Left hindlimb (tissue), 1 donor: ENCODE data around the gene DPP9.
"Not testable (repeated sequence)": the region's sequence is repeated elsewhere in the genome, so short reads cannot be mapped to it uniquely, and the experiment has no call there.

Experiments used
- DNase-seq: peaks from one replicate; pipeline ENCODE4 v3.0.0-alpha.2; 2018

DPP9 gene

DNA sequence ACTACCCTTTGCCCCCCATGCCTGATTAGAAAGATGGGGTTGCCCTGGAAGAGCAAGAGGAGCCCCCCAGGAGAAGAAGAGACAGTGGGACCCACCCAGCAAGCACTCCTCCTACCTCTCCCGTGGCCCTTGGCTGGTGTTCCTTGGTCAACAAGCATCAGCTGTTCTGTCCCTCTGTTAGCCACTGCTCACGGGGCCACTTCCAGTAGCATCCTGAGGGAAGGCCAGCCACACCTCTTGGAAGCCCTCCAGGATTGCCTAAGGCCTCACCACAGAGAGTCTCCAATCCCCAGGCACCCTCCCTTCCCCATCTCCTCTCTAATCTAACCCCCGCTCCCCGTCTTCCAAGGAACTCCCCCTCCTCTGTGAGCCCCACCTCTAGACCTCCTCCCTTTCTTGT lies 15.1 kb upstream of the DPP9 start:
- DNase-seq, result no peak

DNA sequence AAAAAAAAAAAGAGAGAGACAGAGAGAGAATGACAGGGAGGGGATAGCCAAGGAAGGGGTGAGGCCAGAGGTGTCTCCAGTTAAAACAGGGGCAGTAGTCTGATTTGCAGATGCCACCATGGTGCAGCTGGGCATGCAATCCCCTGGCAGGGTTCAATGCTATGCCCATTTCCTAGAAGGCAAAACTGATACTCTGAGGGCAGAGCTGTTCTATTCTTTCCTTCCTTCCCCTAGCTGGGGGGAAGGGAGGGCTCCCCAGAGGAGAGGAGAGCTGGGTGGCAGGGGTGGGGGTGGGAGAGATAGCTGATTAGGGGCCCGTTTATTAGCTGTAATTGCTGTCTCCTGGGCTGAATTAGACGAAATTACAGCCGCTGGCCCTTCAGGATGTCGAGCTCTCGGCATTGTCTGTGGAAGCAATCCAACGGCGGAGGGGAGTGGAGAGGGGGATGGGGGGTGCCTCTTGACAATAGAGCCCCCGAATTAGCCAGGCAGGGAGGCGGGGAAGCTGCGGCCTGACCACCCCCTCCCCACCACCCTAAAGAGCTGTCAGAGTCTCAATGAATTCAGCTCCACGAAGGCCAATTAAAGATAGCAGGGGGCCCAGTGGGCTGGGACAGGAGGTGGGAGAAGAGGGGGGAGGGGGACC lies 14.4 kb upstream of the DPP9 start:
- DNase-seq, result no peak

DNA sequence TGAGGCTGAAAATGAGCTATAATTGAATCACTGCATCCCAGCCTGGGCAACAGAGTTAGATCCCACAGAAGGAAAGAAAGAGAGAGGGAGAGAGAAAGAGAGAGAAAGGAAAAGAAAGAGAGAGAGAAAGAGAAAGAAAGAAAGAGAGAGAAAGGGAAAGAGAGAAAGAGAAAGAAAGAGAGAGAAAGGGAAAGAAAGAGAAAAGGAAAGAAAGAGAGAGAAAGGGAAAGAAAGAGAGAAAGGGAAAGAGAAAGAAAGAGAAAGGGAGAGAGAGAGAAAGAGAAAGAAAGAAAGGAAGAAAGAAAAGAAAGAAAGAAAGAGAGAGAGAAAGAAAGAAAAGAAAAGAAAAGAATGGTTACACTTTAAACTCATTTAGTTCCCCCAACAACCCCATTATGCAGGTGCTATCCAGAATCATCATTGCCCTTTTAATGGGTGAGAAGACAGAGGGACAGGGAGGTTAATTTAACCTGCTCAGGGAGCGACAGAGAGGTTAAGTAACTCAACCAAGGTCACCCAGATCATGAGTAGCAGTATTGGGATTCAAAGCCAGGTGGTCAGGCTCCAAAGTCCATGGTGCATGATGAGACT lies 10.2 kb upstream of the DPP9 start:
- DNase-seq, result no peak

DNA sequence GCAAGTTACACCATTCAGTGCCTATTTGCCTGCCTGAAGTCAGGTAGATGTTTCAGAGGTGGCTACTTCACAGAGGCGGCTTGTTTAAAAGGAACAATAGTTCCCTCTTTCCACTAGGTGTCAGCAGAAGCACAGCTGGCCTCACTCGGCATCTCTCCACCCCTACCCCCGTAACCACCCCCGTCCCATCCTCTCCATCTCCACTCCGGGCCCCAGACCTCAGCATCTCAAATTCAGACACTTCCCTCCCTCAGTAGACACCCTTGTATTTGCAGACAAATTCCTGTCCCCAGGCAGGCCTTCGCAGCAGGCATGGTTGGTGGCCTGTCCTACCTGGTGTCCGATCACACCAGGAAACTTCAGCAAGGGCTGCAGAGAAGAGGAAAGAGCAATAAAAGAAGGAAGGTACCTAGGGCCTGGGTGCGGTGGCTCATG lies 9.1 kb upstream of the DPP9 start:
- DNase-seq, result no peak

DNA sequence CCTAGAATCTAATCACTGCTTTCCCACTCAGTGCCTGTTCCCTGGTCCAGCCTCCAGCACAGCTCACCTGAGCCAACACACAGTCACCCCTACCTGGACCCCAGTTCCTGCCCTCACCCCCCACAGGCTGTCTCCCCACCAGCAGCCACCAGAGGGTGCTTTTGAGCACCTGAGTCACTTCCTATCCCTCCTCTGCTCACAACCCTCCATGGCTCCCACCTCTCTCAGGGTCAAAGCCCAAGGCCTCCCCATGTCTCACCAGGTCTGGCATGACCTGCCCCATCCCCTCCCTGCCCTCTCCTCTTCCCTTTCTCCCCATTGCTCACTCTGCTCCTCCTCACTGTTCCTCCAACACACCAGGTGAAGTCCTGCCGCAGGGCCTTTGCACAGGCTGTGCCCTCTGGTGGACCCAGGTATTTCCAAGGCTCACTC lies 7.1 kb upstream of the DPP9 start:
- no peak for DNase-seq

DNA sequence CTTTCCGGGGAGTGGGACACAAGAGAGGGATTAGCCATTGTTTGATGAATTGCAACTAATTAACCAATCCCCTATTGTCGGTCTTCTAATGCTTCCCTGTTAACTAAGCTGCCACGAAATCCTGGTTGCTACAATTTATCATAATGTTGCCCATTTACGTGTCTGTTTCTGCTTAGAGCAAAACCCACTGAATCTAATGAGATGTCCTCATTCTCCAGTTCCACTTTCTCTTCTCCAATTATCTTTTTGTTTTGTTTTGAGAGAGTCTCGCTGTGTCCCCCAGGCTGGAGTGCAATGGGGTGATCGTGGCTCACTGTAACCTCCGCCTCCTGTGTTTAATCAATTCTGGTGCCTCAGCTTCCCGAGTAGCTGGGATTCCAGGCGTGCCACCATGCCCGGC lies 5.2 kb upstream of the DPP9 start:
- no peak for DNase-seq

DNA sequence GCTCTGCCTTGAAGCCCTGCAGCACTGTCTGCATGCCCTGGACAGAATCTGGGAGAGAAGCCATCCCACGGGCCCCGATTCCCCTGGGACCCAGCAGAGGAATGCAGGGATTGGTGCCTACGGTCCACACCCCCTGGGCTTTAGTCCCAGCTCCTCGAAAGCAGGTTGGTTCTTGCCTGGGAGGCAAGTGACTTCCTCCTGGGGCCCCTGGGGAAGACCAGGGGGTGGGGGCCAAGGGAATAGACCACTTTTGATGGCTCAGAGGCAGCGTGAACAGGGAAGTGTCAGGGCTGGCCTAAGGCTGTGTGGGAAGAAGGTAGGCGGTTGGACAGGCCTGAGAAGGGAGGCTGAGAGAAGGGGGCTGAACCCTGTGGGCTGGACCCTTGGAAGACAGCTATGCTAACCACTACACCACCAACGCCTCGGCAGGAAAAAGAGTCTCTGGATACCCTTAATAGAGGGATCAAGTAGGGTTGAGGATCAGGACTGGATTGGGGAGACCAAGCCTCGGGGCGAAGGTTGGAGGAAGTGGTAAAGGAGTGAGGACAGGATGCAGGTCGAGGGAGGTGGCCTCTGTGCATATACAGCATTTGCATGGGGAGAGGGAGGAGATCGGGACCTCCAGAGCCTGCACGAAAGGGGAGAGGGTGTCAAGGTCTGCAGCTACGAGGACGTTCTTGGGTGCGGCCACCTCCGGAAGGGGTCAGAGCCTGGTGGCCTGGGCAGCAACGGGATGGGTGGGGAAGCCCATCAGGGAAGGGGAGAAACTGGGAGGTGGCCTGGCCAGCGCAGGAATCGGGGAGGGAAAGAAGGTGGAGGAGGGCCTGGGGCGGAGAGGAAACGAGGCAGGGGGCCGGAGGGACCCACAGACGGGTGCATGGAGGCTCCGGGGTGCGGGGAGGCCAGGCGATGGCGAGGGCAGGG lies 709 bp downstream of the DPP9 start:
- DNase-seq, result no peak

DNA sequence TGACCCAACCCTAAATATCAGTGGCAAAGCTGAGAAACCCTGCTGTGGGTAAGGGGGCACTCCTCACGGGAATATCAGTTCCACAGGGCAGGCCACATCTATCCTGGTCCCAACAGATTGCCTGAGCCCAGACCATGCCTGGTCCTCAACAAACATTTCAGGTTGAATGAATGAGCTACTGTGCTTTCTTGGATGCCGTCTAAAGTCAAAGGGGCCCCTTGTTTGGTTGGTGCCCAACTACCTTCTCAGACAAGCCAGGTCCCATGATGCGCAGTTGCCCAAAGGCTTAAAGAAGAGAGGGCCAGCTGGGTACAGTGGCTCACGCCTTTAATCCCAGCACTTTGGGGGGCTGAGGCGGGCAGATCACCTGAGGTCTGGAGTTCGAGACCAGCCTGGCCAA lies 2.4 kb downstream of the DPP9 start:
- no peak for DNase-seq

DNA sequence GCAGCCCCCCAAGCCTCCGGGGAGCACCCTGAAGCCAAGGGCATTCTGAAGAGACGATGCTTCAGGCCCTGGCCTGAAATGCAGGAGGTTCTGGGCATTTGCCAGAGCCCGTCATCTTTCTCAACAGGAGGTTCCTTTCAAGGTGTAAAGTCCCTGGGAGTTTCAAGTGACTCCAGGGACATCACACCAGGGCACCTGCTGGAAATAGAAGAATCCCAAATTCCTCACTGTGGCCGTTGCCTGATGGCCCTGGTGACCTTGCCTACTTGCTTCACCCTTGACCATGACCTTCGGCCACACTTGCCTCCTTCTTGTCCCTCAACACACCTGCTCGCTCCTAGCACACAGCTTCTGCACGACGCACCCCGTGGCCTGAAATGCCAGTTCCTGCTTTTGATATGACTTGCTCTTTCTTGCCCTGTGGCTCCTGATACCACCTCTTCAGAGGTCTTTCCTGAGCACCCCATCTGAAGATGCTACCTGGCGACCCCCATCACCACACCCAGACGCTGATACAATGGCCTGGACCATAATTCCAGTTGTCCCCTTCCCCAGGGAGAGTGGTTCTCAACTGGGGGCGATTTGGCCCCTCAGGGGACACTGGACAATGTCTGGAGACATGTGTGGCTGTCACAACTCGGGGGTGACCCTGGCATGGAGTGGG lies 3.5 kb downstream of the DPP9 start:
- no peak for DNase-seq

DNA sequence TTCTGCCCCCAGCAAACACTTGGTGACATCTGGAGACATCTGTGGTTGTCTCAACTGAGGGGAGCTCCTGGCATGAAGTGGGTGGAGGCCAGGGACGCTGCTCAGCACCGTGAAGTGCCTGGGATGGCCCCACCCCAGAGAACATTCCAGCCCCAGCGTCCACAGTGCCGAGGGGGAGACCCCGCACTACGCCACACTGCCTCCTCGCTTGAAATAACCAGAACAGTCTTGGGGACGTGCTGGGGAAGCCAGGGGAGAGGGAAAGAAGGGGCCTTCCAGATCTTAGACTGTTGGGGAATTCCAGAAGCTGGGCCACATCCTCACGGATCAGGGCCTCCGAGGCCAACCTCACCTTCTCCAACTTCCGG lies 4.2 kb downstream of the DPP9 start:
- DNase-seq, result no peak

DNA sequence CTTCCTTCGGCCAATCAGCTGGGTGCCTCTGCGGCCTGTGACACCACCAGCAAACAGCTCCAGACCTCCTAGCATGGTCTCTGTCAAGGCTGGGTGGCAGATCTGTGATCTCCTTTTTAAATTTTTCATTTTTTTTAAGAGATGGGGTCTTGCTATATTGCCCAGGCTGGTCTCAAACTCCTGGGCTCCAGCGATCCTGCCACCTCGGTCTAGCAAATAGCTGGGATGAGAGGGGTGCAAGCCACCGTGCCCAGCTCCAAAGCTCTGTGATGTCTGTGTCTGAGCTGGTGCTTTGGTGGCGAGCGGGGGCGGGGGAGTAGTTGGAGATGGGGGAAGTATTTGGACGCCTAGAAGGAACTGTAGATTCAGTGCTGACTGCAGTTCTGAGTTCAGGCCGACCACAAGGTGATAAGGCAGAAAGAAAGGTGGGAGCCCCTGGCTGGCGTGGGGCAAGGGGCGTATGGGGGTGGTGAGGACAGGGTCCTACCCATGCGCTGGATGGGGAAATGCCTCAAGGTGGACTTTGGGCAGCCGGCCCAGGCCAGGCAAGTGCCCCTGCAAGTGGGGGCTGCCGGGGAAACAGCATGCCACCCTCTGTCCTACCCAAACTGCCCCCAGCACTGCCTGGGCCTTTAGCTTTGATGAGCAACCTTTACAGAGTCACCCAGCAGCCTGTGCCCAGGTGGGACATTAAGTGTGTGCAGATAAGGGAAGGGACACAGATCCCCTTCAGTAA lies 5.5 kb downstream of the DPP9 start:
- no peak for DNase-seq

DNA sequence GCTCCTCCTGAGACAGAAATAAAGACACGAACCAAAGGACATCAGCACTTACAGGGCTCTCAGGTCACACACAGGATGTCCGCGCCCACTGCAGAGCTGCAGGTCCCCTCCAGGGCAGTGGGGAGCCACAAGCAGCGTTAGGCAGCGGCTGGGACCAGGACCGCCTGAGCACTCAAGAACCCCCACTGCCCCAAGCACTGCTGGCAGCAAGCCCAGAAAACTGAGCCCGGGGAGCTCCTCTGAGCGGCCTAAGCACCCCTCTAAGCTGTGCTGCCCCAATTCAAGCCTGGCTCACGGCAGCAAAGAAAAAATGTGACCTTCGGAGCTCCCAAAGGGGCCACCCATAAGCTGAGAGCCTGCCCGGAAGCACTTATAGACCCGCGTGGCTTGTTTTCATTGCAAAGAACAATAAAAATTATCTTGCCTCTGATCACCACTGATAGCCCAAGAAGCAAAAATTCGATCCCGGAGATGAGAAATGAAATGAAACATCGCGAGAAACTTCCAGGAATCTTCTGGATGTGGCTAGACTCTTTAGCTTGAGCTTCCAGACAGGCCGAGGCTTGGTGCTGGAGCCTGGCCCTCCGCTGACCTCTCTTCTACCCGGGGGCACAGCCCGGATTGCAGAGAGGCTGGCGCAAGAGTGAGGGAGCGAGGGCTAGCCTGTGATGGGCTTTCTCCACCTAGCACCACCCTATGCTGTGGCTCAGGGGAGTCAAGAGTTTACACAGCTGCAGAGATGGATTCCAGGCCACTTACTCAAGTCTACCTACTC lies 6.3 kb downstream of the DPP9 start:
- no peak for DNase-seq

DNA sequence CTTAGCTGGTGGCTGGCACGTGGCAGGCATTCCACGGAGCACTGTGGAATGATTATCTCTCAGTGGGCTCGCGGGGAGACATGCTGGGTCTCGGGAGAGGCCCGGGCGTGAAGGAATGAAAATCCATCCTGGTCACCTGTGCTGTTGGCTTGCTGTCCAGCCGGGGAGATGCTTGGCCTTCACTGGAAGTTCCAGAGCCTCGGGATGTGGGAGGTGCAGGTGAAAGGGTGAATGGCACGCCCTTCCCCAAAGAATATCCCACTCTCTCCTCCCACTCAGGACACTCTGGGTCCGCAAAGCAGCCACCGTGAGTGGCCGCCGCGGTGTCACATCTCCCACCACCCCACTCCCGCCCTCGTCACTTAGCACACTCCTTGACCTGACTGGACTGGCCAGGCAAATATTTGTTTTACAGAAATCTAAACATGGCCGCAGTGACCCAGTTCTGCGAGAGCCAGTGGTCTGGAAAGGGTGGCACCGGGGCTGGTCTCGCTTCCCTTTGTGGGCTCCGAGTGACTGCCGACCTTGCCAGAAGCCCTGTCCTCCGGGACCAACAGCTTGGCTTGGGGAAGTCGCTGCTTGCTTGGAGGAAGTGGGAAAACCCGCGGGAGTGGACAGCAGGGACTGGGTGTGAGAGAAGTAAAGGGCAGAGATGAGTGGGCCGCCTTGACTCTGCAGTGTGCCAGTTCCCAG lies 8.0 kb downstream of the DPP9 start:
- DNase-seq, result no peak

DNA sequence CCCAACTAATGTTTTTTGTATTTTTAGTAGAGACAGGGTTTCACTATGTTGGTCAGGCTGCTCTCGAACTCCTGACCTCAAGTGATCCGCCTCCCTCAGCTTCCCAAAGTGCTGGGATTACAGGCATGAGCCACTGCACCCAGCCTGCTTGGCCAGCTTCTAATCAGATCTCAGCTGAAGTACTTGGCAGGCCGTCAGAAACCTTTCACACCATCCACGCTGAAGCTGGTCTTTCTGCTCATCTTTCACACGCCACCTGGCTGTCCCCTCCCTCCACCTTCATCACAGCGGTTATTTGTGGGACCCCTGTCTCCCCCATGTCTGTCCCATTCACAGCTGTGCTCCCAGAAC lies 8.5 kb downstream of the DPP9 start:
- not testable (repeated sequence) for DNase-seq

DNA sequence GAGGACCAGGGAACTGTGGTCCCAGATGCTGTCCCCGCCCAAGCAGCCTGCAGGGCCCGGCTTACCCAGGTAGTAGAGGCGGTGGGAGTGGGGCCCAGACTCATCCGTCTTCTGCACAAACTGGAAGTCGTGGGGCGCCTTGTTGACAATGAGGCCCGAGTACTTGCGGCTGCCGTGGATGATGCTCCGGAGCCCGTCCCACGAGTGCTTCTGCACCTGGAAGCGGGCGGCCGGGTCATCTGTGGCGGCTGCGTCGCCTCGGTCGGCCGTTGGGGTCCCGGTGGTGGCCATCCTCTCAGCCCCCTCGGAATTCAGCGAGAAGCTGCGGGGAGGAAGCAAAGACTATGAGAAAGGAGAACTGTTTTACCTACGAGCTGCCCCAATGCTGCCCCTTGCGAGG lies 9.6 kb downstream of the DPP9 start:
- no peak for DNase-seq

DNA sequence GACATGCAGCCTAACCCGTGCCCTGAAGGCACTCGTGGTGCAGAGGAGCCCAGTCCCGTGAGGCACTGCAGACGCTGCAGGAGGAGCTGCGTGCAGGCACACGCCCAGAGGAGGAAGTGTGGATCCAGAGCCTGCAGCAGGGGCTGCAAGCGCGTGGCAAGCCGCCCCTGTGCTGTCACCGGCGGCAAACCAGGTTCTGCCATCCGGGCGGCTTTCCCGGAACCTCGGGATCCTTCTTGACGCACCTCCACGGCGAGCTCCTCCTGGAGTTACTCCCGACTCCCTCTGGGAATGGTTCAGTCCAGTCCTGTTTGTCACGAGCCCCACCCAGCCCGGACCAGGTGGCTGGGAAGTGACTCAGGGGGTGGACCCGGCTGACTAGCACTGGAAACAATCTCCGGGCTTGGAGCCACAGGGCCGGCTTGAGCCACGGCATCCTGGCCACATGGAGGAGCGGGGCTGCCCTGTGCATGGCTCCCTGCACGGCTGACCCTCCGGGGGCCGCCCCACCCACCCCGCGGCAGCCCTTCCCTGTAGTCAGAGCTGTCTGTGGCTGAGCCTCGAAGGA lies 10.2 kb downstream of the DPP9 start:
- DNase-seq, result no peak

DNA sequence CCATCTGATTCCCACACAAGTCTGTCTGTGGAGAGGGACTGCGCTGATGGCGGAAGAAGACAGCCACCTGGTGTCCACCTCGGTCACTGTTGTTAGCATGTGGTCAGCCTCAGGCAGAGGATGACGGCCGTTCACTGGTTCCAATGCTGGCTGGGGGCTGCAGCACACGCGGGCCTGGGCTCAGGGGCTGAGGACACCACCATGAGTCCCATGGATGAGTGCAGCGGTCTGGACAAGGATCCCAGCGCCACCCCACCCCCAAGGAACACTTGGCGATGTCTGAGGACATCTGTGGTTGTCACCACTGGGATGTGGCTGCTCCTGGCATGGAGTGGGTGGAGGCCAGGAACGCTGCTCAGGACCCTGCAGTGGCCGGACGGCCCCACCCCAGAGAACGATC lies 10.9 kb downstream of the DPP9 start:
- DNase-seq, result no peak

DNA sequence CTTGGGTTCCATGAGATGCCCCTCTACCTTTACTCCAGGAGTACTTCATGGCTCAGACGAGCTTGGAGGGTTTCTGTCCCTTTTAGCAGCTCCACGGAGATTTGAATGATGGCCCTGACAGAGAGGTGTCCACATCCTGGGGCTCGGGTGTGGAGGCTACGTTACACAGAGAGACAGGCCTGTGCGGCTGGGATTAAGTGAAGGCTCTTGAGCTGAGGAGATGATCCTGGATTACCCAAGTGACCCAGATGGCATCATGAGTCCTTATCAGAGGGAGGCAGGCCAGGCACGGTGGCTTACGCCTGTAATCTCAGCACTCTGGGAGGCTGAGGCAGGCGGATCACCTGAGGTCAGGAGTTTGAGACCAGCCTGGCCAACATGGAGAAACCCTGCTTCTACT lies 12.4 kb downstream of the DPP9 start:
- no peak for DNase-seq

DNA sequence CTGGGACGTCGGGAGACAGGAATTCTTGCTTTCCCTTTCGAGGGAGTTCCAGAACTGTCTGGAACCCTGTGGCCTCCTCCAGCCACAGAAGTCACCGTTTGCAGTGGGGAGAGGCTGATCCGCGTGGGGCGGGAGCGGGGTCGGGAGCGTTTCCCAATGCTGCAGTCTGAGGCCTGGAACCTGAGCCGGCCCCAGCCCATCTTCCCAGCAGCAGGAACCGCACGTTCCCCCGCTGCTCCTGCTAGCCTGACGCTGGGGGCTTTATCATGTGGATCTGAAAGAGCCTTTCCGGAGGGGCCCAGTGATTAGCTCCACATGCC lies 13.4 kb downstream of the DPP9 start:
- no peak for DNase-seq

DNA sequence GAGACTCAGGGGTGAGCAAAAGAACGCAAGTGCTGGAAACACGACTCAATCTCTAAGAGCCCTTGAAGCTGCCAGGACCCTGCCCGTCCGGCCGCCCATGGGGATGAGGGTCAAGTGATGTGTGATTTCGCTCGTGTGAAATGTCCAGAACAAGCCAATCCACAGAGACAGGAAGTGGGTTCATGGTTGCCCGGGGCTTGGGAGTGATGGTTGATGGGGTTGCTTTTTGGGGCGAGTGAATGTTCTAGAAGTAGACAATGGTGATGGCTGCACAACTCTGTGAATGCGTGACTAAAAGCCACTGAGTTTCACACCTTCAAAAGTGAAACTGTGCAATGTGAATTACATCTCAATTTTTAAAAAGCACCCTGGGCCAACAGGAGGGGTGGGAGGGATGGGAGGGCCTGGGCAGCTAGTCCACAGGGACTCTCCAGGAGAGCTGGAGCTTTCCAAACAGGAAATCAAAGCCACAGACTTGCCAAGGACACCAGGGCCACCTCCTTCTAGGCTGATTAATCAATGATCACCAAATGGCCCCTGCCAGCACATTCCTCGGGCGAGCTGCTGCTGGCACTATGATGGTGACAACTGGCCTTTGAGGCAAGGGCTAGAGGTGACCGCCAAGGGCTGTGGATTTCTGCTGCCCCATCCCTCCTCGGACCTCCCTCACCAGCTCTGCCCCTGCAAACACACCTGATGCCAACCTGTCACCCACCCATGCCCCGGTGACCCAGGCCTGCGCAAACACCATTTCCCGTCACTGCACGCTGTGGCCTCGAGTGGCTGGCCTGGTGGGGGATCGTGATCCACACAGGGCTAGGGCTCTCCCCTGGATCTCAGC lies 14.0 kb downstream of the DPP9 start:
- DNase-seq, result no peak
